H1 (cell line): ENCODE measurements around the gene CACNA1C. TPM values are rescaled to one million over a fixed set of nuclear protein-coding genes. Genes with fewer than 3 reads are reported as not detected.

ENCODE experiments used
- GTF2F1 ChIP-seq: IDR thresholded peaks from 2 replicates; pipeline ENCODE4 v1.6.1; 2012; ENCODE audit warnings: low read depth, low read length, improper control_type of control experiment, borderline replicate concordance
- PHF8 ChIP-seq: fragments of 200-600 bp; sonication (generic); conservative IDR thresholded peaks from 2 replicates; pipeline ENCODE4 v1.7.1; 2012; ENCODE audit warnings: low read depth, mild to moderate bottlenecking, inconsistent platforms, low read length, moderate library complexity
- polyA plus RNA-seq, 7 experiments: library from polyadenylated mRNA; depleted of rRNA in 3 of 7; stranded (reverse) in 5 of 7; unstranded in 2 of 7; fragments of >200 nt in 5 of 7; fragments of 200-250 nt in 2 of 7; gene quantifications; 1 replicate in 5 of 7; 2 replicates in 1 of 7; 4 replicates in 1 of 7; pipeline versions ENCODE4 v1.2.1 to v1.2.3, GENCODE V29; 2011 to 2013; ENCODE audit warnings: missing spikeins in 2 of 7, mixed read lengths in 2 of 7
- total RNA-seq: library from RNA; stranded (reverse); fragmentation: NEBNext Ultra II Directional; extraction: Animal tissue kit (Norgen Biotek cat#: 25700); gene quantifications from 2 replicates; pipeline ENCODE4 v1.2.1, GENCODE V29; 2021

Gene CACNA1C
- total and polyA plus RNA-seq, 2 of the 8 experiments (the other 6 are each of a cell fraction or from before 2014, with no cell fraction given) = 1.3 TPM

GRCh38 chr12:2288471-2288870, 235.7 kb downstream of the CACNA1C start (continued):
- TF ChIP-seq PHF8 (no peak), GTF2F1 (no peak)
